C4-2B (cell line): ENCODE measurements around the gene LRRC25.

ENCODE experiments used
- ZFX ChIP-seq: fragments of 450-650 bp; IDR thresholded peaks from 2 replicates; pipeline ENCODE4 v1.6.1; 2017
- TF ChIP-seq, protein P1 (sequence below): fragments of 450-650 bp; conservative IDR thresholded peaks from 2 replicates; pipeline ENCODE4 v1.5.1; 2017; ENCODE audit warnings: mild to moderate bottlenecking

GRCh38 chr19:18440936-18441803 is 43.7 kb upstream of the LRRC25 start:
- TF ChIP-seq, protein P1, sequence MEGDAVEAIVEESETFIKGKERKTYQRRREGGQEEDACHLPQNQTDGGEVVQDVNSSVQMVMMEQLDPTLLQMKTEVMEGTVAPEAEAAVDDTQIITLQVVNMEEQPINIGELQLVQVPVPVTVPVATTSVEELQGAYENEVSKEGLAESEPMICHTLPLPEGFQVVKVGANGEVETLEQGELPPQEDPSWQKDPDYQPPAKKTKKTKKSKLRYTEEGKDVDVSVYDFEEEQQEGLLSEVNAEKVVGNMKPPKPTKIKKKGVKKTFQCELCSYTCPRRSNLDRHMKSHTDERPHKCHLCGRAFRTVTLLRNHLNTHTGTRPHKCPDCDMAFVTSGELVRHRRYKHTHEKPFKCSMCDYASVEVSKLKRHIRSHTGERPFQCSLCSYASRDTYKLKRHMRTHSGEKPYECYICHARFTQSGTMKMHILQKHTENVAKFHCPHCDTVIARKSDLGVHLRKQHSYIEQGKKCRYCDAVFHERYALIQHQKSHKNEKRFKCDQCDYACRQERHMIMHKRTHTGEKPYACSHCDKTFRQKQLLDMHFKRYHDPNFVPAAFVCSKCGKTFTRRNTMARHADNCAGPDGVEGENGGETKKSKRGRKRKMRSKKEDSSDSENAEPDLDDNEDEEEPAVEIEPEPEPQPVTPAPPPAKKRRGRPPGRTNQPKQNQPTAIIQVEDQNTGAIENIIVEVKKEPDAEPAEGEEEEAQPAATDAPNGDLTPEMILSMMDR = no peak
- TF ChIP-seq ZFX = no peak
